ENCODE measurements around the gene ORAI3. TPM values are rescaled to one million over a fixed set of nuclear protein-coding genes. Genes with fewer than 3 reads are reported as not detected.

ORAI3 gene
- total RNA-seq, 2 donors from 2014 or later, result 11.0 to 17.5 TPM

DNA sequence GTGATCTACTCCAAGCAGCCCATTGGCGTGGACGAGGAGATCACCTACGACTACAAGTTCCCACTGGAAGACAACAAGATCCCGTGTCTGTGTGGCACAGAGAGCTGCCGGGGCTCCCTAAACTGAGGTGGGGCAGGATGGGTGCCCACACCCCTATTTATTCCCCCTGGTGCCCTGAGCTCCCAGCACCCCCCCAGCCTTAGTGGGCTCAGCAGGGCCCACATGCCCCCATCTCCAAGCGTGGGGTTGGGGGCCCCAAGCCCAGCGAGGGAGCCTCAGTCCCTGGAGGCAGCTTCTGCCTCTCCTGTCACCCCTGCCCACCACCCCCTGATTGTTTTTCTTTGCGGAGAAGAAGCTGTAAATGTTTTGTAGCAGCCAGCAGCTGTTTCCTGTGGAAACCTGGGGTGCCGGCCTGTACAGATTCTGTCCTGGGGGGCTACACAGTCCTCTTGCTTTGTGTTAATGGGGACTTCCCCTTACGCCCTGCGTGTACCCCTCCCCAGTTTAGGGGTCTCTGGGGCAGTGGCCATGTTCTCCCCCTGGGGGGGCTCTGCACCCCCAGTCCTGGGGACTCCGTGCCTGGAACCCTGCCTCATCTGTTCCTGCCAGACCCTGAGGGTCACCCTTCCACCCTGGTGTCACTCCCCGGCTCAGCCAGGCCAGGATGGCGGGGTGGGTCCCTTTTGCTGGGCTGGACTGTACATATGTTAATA is 35.2 kb downstream of the ORAI3 start:
- DNase-seq (ENCODE audit: low spot score), result no peak
- intact Hi-C loops (cut with DNase I), result loop anchor here in 1 of 2 donors (10.0 kb wide), 3 partner anchors 111 to 881 kb away; partner anchors contain the start of genes ARMC5 and VKORC1

DNA sequence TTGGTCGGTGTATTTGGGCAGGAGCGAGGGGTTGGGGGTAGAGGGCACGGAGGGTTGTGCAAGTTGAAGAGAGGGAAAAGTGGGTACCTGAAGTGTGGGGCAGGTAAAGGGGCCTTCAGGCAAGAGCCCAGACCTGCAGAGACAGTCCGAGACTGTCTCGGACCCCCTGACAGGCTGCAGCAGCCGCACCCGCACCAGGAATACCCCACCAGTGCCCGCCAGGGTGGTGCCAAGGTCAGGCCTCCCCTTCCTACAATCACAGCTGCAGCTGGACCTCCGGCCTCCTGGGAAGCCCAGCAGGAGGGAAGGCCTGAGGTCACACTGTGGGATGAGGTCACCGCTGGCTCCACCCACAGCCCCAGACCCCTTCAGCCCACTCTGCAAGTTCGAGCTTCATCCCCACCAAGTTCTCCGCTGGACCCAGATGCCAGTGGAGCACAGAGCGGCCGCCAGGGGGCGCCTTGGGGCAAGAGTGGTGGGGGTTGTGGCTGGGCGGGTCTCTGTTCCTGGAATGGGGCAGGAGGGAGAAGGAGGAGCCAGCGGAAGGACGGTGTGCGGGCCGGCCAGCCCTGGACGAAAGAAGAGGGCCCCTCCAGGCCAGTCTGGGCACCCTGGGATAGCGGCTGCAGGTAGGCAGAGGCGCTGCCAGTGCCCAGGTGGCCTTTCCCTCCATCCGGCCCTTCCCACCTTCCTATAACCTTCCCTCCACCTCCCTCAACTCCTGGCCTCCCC is 36.0 kb downstream of the ORAI3 start, which contains the start of gene HSD3B7:
TSS of gene HSD3B7 (plus strand) at position 539 of the 732 bp plus-strand sequence. CDS start 452 bp downstream, outside the sequence.
- intact Hi-C loops (cut with DNase I), result loop anchor here in 1 of 2 donors (10.0 kb wide), 3 partner anchors 110 to 880 kb away; partner anchors contain the start of genes ARMC5 and VKORC1
- peak; percentile 97 for DNase-seq (ENCODE audit: low spot score)

DNA sequence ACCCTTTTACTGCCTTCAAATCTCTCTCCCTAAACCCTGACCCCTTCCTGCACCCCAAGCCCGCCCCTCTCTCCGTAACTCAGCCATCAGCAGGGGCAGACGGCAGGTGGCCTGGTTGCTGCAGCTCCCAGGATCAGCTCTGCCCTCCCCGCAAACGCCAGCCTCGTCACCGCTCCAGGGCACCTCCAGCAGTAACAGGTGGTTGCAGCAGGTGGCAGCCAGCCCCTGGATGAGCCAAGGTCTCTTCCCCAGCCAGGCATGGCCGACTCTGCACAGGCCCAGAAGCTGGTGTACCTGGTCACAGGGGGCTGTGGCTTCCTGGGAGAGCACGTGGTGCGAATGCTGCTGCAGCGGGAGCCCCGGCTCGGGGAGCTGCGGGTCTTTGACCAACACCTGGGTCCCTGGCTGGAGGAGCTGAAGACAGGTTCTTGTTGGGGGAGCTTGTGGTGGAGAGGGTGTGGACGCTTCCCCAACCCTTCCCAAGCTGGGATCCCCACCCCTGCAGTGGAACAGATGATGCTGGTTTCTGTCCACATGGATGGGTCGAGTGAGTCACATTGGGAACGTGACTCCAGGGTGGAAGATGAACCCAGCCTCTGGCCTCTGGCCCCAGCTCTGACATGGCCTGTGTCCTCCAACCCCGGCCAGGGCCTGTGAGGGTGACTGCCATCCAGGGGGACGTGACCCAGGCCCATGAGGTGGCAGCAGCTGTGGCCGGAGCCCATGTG is 36.7 kb downstream of the ORAI3 start:
- peak; percentile 87 for DNase-seq (ENCODE audit: low spot score)
- intact Hi-C loops (cut with DNase I), result loop anchor here in 1 of 2 donors (10.0 kb wide), 3 partner anchors 109 to 879 kb away; partner anchors contain the start of genes ARMC5 and VKORC1

DNA sequence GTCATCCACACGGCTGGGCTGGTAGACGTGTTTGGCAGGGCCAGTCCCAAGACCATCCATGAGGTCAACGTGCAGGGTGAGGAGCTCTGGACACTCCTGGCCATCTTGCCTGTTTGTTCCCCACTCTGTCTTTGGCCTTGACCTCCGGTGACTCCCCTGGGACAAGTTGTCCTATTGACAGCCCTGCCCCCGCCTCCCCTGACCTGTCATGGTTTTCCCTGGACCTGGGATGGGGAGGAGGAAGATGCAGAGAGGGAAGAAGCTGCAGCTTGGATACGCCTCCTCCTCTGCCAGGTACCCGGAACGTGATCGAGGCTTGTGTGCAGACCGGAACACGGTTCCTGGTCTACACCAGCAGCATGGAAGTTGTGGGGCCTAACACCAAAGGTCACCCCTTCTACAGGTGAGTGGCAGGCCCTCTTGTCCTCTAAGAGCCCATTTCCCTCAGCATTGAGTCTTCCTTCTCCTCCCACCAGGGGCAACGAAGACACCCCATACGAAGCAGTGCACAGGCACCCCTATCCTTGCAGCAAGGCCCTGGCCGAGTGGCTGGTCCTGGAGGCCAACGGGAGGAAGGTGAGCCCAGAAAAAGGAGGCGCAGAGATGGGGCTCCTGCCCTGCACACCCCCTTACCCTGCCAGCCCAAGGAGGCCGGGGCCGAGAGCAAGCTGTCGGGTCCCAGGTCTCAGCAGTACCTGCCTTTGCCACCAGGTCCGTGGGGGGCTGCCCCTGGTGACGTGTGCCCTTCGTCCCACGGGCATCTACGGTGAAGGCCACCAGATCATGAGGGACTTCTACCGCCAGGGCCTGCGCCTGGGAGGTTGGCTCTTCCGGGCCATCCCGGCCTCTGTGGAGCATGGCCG is 37.5 kb downstream of the ORAI3 start:
- intact Hi-C loops (cut with DNase I), result loop anchor here in 1 of 2 donors (10.0 kb wide), 3 partner anchors 108 to 878 kb away; partner anchors contain the start of genes ARMC5 and VKORC1
- no peak for DNase-seq (ENCODE audit: low spot score)

DNA sequence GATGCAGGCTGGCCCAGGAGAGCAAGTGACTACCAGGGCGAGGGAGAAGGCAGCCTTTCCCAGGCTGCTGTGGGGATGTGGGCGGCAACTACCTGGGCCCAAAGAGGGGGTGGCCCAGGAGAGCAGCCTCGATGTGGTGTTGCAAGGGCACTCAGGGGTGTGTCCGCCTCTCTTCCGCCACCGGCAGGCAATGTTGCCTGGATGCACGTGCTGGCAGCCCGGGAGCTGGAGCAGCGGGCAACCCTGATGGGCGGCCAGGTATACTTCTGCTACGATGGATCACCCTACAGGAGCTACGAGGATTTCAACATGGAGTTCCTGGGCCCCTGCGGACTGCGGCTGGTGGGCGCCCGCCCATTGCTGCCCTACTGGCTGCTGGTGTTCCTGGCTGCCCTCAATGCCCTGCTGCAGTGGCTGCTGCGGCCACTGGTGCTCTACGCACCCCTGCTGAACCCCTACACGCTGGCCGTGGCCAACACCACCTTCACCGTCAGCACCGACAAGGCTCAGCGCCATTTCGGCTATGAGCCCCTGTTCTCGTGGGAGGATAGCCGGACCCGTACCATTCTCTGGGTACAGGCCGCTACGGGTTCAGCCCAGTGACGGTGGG is 38.8 kb downstream of the ORAI3 start:
- no peak for DNase-seq (ENCODE audit: low spot score)
- intact Hi-C loops (cut with DNase I), result loop anchor here in 1 of 2 donors (10.0 kb wide), 3 partner anchors 107 to 877 kb away; partner anchors contain the start of genes ARMC5 and VKORC1

DNA sequence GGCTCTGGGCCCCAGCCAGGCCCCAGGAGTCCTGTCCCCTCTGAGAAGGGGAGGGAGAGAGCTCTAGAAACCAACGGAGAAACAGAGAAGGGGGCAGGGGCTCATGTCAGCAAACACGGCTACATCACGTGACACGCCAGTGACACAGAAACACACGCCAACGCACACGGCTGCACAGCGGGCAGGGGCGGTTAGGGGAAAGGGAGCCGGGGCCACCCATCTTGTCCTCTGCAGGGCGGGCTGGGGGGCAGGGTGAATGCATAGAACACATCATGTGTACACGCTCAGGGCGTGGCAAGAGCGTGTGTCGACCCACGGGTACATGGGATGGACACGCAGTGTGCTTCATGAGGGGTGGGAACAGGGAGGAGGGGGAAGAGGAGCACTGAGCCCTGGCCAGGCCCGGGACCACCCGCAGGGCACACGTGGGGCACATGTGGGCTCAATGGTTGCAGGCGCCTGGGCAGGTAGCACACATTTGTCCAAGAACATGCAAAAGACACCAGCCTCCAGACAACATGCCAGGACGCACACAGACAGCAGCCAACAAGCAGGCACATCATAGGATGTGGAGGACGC is 40.7 kb downstream of the ORAI3 start:
- DNase-seq (ENCODE audit: low spot score), result no peak
- intact Hi-C loops (cut with DNase I), result loop anchor here in 1 of 2 donors (10.0 kb wide), 3 partner anchors 105 to 875 kb away; partner anchors contain the start of genes ARMC5 and VKORC1

DNA sequence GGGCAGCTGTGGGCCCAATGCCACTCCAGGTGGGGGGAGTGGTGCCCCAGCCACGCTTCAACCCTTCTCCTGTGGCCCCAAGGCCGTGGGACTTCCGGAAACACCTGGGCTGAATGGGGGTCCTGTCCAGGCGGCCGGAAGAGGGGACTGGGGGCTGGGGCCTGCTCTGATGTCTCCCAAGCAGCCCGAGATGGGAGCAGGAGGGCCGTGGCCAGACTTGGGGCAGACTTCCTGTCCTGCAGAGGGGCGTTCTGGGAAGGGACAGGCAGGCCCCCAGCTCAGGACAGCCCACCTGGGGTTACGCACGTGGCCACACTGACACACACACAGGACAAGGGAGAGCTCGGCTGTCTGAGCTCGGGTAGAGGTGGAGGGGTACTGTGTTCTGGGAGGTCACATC is 41.2 kb downstream of the ORAI3 start:
- no peak for DNase-seq (ENCODE audit: low spot score)
- intact Hi-C loops (cut with DNase I), result no loop called here

DNA sequence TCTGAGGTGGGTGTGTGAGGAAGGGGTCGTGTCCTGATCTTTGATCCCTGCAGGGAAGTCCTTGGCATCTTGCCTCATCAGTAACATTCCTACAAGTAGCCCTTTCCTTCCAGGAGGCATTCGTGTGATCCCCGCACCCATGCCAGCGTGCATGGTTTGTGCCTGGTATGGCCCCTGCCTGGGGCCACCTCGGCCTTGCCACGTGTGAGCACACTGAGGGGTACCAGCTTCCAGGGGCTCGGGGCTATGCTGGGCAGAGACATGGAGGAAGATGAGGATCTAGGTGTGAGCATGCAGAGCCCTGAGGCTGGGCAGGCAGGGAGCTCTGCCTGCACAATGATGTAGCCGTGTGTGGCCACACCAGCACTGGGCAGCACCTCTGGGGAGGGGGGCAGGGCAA is 42.2 kb downstream of the ORAI3 start:
- no peak for DNase-seq (ENCODE audit: low spot score)

DNA sequence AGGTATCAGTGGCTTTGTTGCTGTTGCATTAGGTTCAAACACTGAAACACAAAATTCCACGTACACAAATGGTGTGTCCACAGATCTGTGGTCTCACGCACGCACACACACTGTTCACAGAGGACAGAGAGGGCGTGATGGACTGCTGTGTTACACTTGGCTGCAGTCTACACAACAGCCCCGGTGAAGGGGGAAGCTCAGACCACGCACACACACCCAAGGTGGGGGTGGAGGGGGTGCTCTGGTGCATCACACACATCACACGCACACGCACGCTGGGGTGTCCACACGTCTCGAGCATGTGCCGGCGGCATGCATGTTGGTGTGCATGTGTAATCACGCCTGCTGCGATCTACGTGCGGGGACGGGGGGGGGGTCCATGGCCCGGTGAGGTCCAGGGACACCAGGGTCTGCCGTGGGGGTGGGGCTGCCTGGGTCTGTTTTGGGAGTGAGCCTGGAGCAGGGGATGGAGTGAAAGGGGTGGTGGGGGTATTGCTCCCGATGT is 43.5 kb downstream of the ORAI3 start:
- intact Hi-C loops (cut with DNase I), result no loop called here
- no peak for DNase-seq (ENCODE audit: low spot score)

More for the DNA sequence above, 42.2 kb downstream of the ORAI3 start:
- intact Hi-C loops (cut with DNase I), result no loop called here

DNA sequence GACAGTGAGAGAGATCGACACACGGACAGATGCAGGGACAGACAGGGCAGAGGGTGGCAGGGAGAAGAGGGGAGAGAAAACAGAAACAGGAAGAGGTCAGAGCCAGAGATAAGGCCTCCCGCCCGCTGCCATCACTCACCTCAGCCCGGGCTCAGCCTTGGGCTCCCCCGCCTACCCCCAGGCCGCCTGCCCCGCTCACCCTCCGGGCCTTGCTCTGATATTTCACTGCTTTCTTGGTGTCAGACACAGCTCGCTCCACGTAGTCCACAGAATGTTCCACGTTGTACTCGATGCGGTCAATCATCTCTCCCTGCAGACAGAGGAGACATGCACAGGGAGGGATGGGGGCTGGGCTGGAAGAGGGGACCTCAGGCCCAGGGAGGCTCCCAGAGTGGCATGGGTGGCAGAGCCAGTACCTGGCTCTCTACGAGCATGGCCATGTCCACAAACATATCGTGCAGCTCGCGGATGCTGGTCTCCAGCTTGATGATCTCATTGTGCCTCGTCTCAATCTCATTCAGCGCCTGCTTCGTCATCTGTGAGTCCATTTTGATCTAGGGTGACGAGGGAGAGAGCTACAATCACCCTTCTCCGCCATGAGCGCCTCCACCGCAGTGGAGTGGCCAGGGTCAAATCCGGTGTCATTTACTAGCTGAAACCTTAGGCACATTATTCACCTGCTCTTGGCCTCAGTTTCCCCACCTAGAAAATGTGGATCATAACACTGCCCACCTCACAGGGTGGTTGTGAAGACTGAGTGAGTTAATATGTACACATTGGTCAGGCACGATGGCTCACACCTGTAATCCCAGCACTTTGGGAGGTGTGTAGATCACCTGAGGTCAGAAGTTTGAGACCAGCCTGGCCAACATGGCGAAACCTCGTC is 44.3 kb downstream of the ORAI3 start:
- intact Hi-C loops (cut with DNase I), result no loop called here
- DNase-seq (ENCODE audit: low spot score), result no peak

DNA sequence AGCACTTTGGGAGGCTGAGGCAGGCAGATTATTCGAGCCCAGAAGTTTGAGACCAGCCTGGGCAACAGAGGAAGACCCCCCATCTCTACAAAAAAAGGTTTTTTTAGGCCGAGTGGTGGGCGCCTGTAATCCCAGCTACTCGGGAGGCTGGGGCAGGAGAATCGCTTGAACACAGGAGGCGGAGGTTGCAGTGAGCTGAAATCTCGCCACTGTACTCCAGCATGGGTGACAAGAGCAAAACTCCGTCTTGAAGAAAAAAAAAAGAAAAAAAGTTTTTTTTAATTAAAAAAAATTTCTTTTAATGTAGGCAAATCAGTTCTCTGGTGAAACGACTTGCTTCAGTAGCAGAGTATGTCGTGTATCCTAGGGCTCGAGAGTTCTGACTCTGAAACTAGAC is 47.1 kb downstream of the ORAI3 start:
- DNase-seq (ENCODE audit: low spot score), result no peak
- intact Hi-C loops (cut with DNase I), result loop anchor here in 1 of 2 donors (5.0 kb wide), 1 partner anchor 36 kb away; the partner anchor contains the start of gene STX4

DNA sequence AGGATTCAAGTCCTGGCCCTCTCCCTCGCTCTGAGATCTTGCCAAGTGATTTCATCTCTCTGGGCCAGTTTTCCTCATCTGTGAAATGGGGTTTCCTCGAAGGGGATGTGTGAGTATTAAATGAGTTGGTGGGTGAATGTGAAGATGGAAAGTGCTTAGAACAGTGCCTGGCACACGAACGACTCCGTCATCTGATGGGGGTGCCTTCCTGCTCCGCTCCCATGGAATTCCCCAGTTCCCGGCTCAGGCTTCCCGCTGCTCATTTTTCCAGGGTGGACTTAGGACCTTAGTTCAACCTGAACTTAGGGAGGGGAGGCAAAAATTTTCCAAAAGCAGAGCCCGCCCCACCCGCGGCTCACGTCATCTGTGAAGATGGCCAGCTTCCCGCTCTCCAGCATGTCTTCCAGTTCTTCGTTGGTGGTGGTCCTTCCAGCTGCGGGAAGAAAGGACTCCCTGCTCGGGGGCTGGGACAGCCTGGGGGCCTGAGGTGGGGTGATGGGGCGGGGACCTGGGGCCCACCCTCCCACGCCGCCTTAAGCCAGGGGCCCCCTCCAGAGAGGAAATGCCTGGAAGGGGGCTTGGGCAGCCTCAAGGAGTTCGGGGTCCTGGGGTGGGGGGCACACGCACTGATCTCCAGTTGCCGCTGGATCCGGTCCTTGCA is 47.6 kb downstream of the ORAI3 start:
- intact Hi-C loops (cut with DNase I), result loop anchor here in 1 of 2 donors (5.0 kb wide), 1 partner anchor 36 kb away; the partner anchor contains the start of gene STX4
- no peak for DNase-seq (ENCODE audit: low spot score)

DNA sequence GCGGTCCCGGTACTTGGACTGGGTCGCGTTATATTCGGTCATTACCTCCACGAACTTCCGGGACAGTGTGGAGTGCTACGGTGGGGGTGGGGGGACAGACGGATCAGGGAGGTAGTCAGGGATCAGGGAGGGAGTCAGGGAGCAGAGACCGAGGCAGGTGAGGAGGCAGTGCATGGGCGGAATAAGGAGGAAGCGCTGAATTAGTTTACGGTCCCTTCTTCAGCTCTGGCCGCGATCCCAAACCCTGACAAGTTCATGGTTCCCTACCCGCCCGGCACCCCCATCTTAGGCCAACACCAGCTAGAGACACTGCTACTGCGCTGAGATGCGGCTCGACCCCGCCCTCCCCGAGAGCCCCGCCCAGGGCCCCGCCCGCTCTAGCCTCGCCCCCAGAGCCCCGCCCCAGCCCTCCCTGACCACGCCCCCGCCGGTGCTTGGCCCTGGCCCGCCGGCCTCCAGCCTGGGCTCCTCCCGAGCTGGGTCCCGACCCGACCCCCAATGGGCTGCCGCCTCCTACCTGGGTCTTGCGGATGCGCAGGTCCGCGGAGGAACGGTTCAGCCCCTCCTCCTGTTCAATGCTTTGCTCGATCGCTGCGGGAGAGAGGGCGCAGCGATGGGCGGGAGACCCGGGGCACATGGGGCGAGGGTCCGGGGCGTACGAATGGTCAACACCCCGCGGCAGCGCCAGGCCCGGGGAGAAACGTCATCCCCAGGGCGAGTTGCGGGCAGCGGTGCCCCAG is 48.3 kb downstream of the ORAI3 start:
- intact Hi-C loops (cut with DNase I), result loop anchor here in 1 of 2 donors (5.0 kb wide), 1 partner anchor 35 kb away; the partner anchor contains the start of gene STX4

DNA sequence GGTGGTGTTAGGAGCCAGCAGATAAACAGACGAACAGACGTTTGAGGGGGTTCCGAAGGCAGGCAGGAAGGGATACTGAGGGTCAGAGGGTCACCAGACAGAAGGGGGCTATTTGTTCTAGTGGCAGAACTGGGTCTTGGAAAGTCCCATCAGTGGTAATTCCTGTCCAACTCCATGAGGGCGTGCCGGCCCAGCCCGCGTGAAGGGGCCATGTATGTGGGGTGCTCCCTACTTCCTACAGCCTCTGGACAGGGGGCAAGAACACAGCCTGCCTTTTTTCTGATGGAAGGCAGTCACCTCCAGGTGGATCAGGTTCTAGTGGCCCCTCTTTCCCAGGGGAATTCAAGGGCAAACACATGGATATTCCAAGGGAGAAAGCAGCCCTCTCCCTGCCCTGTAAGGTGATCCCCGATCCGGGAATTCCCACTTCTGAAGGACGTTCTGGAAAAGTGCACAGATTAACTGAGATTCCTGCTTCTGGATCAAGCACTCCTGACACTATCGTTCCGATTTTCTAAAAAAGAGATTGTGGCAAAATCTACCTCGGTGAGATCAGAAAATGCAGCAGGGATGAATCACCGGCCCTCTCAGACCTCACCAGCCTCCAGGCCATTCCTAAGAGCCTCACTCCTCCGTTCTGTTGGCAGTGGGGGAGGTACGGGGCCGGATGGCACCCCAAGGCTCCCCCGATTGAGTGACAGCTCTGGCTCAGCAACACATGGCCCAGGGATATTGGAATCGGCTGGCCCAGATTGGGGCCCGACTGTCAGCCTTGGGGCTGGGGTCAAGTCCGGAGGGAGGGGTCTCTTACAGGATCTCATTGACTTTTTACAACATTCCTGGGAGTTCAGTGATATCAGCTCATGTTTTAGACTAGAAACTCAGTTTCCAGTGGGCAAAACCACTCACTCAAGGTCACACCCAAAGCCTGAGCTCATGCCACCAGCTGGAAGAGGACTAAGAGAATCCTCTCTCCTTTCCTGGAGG is 49.1 kb downstream of the ORAI3 start:
- intact Hi-C loops (cut with DNase I), result loop anchor here in 1 of 2 donors (5.0 kb wide), 1 partner anchor 34 kb away; the partner anchor contains the start of gene STX4
- DNase-seq (ENCODE audit: low spot score), result no peak

More for the DNA sequence above, 48.3 kb downstream of the ORAI3 start:
- peak; percentile 96 for DNase-seq (ENCODE audit: low spot score)

Measured in posterior vena cava (tissue), 2 donors.